Measurements from ENCODE around the gene USP7.

Gene USP7

DNA sequence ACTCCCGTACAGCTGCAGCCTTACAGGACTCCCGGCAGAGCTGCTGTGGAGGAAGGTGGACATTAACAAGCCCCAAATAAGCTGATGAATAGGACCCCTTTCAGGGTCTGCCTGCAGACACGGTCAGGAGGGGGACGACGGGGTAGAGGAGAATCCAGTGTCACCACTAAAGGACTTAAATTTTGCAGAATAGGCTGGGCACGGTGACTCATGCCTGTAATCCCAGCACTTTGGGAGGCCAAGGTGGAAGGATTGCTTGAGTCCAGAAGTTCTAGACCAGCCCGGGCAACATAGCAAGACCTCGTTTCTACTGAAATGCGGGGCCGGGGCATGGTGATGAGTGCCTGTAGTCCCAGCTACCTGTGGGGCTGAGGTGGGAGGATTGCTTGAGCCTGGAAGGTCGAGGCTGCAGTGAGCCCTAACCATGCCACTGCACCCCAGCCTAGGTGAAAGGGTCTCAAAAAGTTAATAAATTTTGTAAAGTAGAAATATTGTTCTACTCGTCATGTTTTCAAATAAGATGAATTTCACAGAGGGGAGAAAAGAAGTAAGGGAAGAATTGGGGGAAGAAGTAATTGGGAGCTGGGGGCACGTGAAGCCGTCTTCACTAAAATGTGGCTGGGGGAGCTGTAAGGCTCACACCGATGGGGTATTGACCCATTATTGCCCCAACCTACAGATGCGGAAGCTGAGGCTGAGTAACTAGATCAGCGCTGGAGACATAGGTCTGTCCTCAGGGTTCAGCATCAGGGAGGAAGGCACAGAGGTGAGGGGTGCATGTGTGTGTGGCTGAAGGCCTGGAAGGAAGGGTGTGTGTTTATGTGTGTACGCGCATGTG lies 76.9 kb downstream of the USP7 start:
- H3K27me3 ChIP-seq (ENCODE audit: insufficient read depth, low read depth) = no peaks in the 10 kb centered on the region; the same call in 1 of the 2 replicates
- H3K36me3 ChIP-seq (ENCODE audit: insufficient read depth) = peaks cover 4% of the 10 kb centered on the region; the same call in 1 of the 2 replicates
- peaks cover 3% of the 10 kb centered on the region; the same call in 1 of the 2 replicates for H4K20me1 ChIP-seq (ENCODE audit: insufficient read depth)
- no peaks in the 10 kb centered on the region for H3K79me2 ChIP-seq (ENCODE audit: insufficient read depth, low read depth)
- peaks cover 27% of the 10 kb centered on the region for H3K4me1 ChIP-seq (ENCODE audit: low read depth, poor library complexity, severe bottlenecking)
- H3K4me3 ChIP-seq (IDR thresholded peaks at IDR 0.05; ENCODE audit: insufficient read depth, low read depth, low read length) = no peak overlapping the region
- TF ChIP-seq, protein P1, sequence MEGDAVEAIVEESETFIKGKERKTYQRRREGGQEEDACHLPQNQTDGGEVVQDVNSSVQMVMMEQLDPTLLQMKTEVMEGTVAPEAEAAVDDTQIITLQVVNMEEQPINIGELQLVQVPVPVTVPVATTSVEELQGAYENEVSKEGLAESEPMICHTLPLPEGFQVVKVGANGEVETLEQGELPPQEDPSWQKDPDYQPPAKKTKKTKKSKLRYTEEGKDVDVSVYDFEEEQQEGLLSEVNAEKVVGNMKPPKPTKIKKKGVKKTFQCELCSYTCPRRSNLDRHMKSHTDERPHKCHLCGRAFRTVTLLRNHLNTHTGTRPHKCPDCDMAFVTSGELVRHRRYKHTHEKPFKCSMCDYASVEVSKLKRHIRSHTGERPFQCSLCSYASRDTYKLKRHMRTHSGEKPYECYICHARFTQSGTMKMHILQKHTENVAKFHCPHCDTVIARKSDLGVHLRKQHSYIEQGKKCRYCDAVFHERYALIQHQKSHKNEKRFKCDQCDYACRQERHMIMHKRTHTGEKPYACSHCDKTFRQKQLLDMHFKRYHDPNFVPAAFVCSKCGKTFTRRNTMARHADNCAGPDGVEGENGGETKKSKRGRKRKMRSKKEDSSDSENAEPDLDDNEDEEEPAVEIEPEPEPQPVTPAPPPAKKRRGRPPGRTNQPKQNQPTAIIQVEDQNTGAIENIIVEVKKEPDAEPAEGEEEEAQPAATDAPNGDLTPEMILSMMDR (conservative IDR thresholded peaks at IDR 0.05; ENCODE audit: low read depth, low read length) = no peak
- no peak overlapping the region for H2AFZ ChIP-seq (ENCODE audit: low read depth)
- no peak overlapping the region for H3K4me2 ChIP-seq
- no peak overlapping the region for H3K9ac ChIP-seq
- no peak overlapping the region for H3K27ac ChIP-seq

DNA sequence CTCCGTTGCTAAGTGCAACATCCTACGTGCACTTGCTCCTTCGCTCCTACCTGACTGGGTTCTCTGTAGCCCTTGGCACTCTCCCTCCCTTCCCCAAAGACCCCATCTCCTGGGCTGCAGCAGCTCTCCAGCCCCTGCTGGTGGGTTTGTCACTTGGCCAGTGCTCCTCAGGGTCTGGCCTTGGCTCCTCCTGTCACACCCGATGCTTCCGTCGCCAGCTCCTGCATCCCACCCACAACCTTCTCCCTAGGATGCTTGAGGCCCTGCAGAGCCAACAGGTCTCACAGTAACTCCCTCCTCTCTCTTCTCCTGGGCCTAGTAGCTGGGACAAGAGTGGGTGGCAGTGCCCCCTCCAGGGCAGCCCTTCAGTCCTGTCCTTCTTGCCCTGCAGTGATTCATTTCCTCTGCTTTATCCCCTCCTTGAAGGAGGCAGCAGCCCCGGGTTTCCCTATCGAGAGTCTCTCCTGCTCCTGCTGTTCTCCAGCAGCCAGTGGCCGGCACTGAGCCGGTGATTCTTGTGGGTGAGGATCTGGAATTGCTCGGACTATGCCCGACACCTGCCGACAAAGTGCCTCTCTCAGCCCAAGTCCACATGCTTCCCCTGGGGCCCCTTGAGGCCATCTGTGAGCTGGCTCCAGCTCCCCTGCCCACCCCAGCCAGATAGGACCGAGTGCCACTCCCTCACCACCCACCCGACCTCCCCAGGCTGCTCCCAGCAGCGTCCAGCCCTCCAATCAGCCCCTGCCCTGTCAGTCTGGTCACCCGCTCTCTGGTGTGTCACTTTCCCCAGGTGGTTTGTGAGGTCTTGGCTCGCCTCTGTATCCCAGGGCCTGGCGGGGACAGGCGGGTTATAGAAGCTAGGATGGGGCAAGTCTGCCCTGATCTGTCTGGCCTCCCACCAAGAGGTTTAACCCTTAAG lies 77.8 kb downstream of the USP7 start:
- TF ChIP-seq, protein P1 (conservative IDR thresholded peaks at IDR 0.05; ENCODE audit: low read depth, low read length) = 0 out of 2 replicates have a peak, but pooled peaks have one; percentile 7
- Histone ChIP-seq H2AFZ (ENCODE audit: low read depth) (no peak overlapping the region), H3K4me3 (IDR thresholded peaks at IDR 0.05; ENCODE audit: insufficient read depth, low read depth, low read length) (no peak overlapping the region), H4K20me1 (ENCODE audit: insufficient read depth) (peaks cover 3% of the 10 kb centered on the region; the same call in 1 of the 2 replicates), H3K27ac (no peak overlapping the region), H3K4me1 (ENCODE audit: low read depth, poor library complexity, severe bottlenecking) (peaks cover 27% of the 10 kb centered on the region), H3K9ac (no peak overlapping the region), H3K27me3 (ENCODE audit: insufficient read depth, low read depth) (no peaks in the 10 kb centered on the region; the same call in 1 of the 2 replicates), H3K79me2 (ENCODE audit: insufficient read depth, low read depth) (no peaks in the 10 kb centered on the region), H3K36me3 (ENCODE audit: insufficient read depth) (no peaks in the 10 kb centered on the region), H3K4me2 (no peak overlapping the region)

DNA sequence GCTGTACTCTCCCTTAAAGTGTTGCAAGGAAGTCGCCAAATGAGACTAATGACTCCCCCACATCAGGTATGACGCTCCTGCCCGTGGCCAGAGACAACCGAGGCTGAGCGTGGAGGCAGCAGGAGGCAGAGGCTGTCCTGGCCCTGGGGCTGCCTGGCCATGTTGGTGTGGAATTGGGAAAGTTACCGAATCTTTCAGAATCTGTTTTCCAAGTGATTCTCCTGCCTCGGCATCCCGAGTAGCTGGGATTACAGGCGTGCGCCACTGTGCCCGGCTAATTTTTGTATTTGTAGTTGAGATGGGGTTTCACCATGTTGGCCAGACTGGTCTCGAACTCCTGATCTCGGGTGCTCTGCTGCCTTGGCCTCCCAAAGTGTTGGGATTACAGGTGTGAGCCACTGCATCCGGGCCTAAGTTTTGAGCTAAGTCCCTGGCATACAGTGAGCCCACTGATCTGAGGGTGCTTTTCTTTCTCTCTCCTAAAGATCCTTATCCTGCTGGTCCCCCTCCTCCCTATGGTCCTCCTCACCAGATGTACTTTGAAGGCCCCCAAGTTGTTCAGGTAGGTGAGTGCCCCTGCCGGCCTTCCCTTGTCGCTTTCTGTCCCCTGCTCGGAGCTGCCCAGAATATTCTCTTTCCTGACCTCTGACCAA lies 80.9 kb downstream of the USP7 start:
- Histone ChIP-seq H3K4me2 (no peak overlapping the region), H3K27me3 (ENCODE audit: insufficient read depth, low read depth) (no peaks in the 10 kb centered on the region; the same call in 1 of the 2 replicates), H3K36me3 (ENCODE audit: insufficient read depth) (no peaks in the 10 kb centered on the region), H3K4me1 (ENCODE audit: low read depth, poor library complexity, severe bottlenecking) (peaks cover 31% of the 10 kb centered on the region), H3K4me3 (IDR thresholded peaks at IDR 0.05; ENCODE audit: insufficient read depth, low read depth, low read length) (no peak overlapping the region), H3K9ac (no peak overlapping the region), H4K20me1 (ENCODE audit: insufficient read depth) (0 out of 2 replicates have a peak, but pooled peaks cover 3% of the 10 kb centered on the region), H2AFZ (ENCODE audit: low read depth) (no peak overlapping the region), H3K79me2 (ENCODE audit: insufficient read depth, low read depth) (no peaks in the 10 kb centered on the region), H3K27ac (no peak overlapping the region)
- TF ChIP-seq, protein P1 (conservative IDR thresholded peaks at IDR 0.05; ENCODE audit: low read depth, low read length) = no peak

DNA sequence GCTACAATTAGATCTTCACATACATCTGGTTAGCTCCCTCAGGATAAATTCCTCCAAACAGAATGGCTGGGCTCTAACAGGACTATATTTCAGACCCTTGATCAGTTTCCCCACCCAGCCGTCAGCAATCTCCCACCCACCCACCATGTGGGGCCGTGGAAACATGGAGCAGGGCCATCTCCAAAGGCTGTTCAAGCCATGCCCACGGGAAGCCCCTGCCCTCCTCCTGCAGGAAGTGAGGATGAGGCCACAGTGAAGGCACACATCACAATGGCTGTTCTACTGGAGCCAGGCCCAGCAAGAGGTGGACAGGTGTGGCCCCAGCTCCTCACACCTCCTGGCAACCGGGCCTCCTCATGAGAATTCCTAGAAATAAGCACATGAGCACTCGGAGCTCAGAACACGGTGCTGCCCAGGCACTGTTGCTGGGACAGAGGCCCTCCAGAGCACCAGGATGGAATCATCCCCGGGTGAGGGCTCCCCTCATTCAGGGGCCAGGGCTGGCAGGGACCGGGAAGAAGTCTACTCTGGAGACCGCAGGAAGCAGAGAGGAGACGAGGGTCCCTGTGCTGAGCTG lies 81.6 kb downstream of the USP7 start, which contains the start of gene LITAFD:
Gene LITAFD (plus strand): TSS at position 311 of the 577 bp plus-strand sequence. CDS start 2,005 bp downstream, outside the sequence.
- no peaks in the 10 kb centered on the region for H3K36me3 ChIP-seq (ENCODE audit: insufficient read depth)
- H3K4me1 ChIP-seq (ENCODE audit: low read depth, poor library complexity, severe bottlenecking) = peaks cover 31% of the 10 kb centered on the region
- TF ChIP-seq, protein P1 (conservative IDR thresholded peaks at IDR 0.05; ENCODE audit: low read depth, low read length) = no peak
- H3K9ac ChIP-seq = no peak within 1 kb of the TSS
- H2AFZ ChIP-seq (ENCODE audit: low read depth) = no peak within 1 kb of the TSS
- no peaks in the 10 kb centered on the region for H3K79me2 ChIP-seq (ENCODE audit: insufficient read depth, low read depth)
- no peak within 1 kb of the TSS for H3K4me2 ChIP-seq
- H3K27me3 ChIP-seq (ENCODE audit: insufficient read depth, low read depth) = no peaks in the 10 kb centered on the region; the same call in 1 of the 2 replicates
- H3K4me3 ChIP-seq (IDR thresholded peaks at IDR 0.05; ENCODE audit: insufficient read depth, low read depth, low read length) = no peak within 1 kb of the TSS
- H4K20me1 ChIP-seq (ENCODE audit: insufficient read depth) = 0 out of 2 replicates have a peak, but pooled peaks cover 3% of the 10 kb centered on the region
- H3K27ac ChIP-seq = no peak within 1 kb of the TSS
